ENCODE results near the gene RNASE12. TPM values are rescaled to one million over a fixed set of nuclear protein-coding genes. Genes with fewer than 3 reads are reported as not detected.

The RNASE12 gene
- not detected in 2 replicates for total RNA-seq

DNA sequence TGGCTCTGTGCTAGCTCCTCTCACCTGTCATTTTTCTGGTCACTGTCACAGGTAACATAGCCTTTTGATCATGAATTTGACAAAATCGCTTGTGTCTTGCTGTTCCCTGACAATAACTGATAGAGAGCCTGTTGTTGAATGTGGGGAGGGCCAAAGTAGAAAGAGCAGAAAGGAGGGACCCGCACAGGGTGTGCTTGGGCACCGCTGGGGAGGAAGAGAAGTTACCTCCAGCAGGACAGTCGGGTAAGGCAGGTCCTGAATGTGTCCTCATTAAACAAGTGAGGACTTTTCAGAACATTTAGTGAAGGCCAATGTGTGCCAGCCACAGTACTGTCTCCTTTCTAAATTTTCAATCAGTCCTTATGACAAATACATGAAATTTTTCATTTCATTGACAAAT, at the start of gene RNASE12:
Gene RNASE12 (minus strand): TSS at position 142 of the 400 bp plus-strand sequence. CDS start 653 bp downstream, outside the sequence.

GRCh38 chr14:20587489-20588154, 3.6 kb downstream of the RNASE12 start, which contains the start of gene RNASE11:
Gene RNASE11 (minus strand): TSS chr14:20588001.

DNA sequence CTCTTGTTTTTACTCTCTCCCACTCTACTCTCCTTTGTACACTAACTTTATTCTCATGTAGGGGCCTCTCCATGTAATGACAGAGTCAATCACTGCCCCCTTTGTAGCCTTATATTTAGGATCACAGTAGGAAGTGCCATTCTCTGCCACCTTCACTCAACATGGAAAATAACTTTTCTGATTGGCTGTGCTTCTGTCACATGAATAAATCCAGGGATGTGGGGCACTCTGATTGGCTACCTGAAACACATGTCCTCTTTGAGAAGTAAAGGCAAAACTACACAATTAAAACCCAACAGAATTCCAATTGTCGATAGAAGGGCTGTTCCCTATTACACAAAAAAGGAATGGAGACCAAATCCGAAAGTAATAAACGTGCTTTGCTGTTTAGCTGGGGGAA, 30.2 kb downstream of the RNASE12 start, which contains the start of gene RNASE9:
Gene RNASE9 (minus strand): TSS at position 87 of the 400 bp plus-strand sequence.

Other genes with a start within 250 kb of the RNASE12 start
- 5.3 and 13.0 TPM in 2 replicates for gene PARP2, start 247.7 kb downstream of the RNASE12 start, total RNA-seq
- 15.7 and 20.1 TPM in 2 replicates for gene TEP1, start 177.9 kb downstream of the RNASE12 start, total RNA-seq
- under 0.01 TPM in 1 of 2 replicates, not detected in the other for gene KLHL33, start 155.2 kb downstream of the RNASE12 start, total RNA-seq
- gene OSGEP, start 136.6 kb downstream of the RNASE12 start, total RNA-seq, result 27.9 and 39.0 TPM in 2 replicates
- gene APEX1, start 136.2 kb downstream of the RNASE12 start, total RNA-seq, result 92.7 and 102 TPM in 2 replicates
- gene PIP4P1, start 129.9 kb downstream of the RNASE12 start, total RNA-seq, result 18.8 and 19.2 TPM in 2 replicates
- gene PNP, start 122.0 kb downstream of the RNASE12 start, total RNA-seq, result 44.0 and 58.5 TPM in 2 replicates
- not detected in 2 replicates for gene RNASE10, start 85.8 kb downstream of the RNASE12 start, total RNA-seq
- not detected in 2 replicates for gene RNASE9, start 30.3 kb downstream of the RNASE12 start, total RNA-seq
- gene RNASE11, start 3.4 kb downstream of the RNASE12 start, total RNA-seq, result not detected in 2 replicates
- gene OR6S1, start 50.3 kb upstream of the RNASE12 start, total RNA-seq, result not detected in 2 replicates
- gene RNASE4, start 93.2 kb upstream of the RNASE12 start, total RNA-seq, result 16.9 and 20.0 TPM in 2 replicates
- gene ANG, start 97.4 kb upstream of the RNASE12 start, total RNA-seq, result 6.5 and 6.7 TPM in 2 replicates
- gene EDDM3A, start 154.5 kb upstream of the RNASE12 start, total RNA-seq, result not detected in 2 replicates
- not detected in 2 replicates for gene EDDM3B, start 177.0 kb upstream of the RNASE12 start, total RNA-seq
- gene RNASE6, start 189.9 kb upstream of the RNASE12 start, total RNA-seq, result not detected in 2 replicates
- gene RNASE1, start 211.5 kb upstream of the RNASE12 start, total RNA-seq, result 0.39 and 0.87 TPM in 2 replicates